T-cell (primary cell): ENCODE data around the gene ANKRD33B. TPM values are rescaled to one million over a fixed set of nuclear protein-coding genes. Genes with fewer than 3 reads are reported as not detected.

ENCODE experiments used
- ATAC-seq, 4 experiments: fragments of 200-7000 bp in 3 of 4; fragments of 150-1000 bp in 1 of 4; cut with Tn5 transposase; replicated peaks in 1 of 4; 1 replicate in 3 of 4; 2 replicates in 1 of 4; pipeline ENCODE4 v1.10.0; 2021; ENCODE audit warnings: moderate library complexity in 3 of 4, mild to moderate bottlenecking in 2 of 4, moderate number of reproducible peaks in 1 of 4
- CTCF ChIA-PET, 2 donors: fragments of 300-600 bp; sonication (Branson Sonifier 250); formaldehyde crosslinking; loops; one replicate each; lab custom pipeline; 2022; ENCODE audit warnings: antibody characterized with exemption in 2 of 2; lab: Charles Lee
- POLR2A ChIA-PET, 2 donors: fragments of 300-600 bp; sonication (Branson Sonifier 250); formaldehyde crosslinking; loops; one replicate each; lab custom pipeline; 2022; ENCODE audit warnings: antibody characterized with exemption in 2 of 2; lab: Charles Lee
- DNase-seq, 35 experiments: peaks; one replicate each; pipeline versions ENCODE4 v3.0.0 to v3.0.0-alpha.2; 2013 to 2023
- H3K27ac ChIP-seq: one replicate; pipeline ENCODE4 v1.5.1; 2013; ENCODE audit warnings: low read length
- H3K27me3 ChIP-seq, 2 experiments: replicated peaks in 1 of 2; 1 replicate in 1 of 2; 2 replicates in 1 of 2; pipeline versions ENCODE4 v1.6.1 to v1.7.0; 2013; ENCODE audit warnings: low read length in 1 of 2, mixed read lengths in 1 of 2; ENCODE audit not compliant: control insufficient read depth in 2 of 2, insufficient read depth in 2 of 2; ENCODE audit errors: extremely low read depth in 1 of 2
- H3K36me3 ChIP-seq, 2 donors: 1 replicate in 1 of 2; 2 replicates in 1 of 2; pipeline versions ENCODE4 v1.6.1 to v1.7.0; 2013; ENCODE audit warnings: low read length in 1 of 2; ENCODE audit not compliant: control insufficient read depth in 2 of 2, insufficient read depth in 1 of 2; ENCODE audit errors: extremely low read depth in 1 of 2
- H3K4me1 ChIP-seq, 2 experiments: 1 replicate in 1 of 2; 2 replicates in 1 of 2; pipeline versions ENCODE4 v1.6.1 to v1.7.0; 2013; ENCODE audit warnings: low read length in 2 of 2, mixed read lengths in 1 of 2; ENCODE audit not compliant: insufficient read depth in 2 of 2, control insufficient read depth in 1 of 2; ENCODE audit errors: extremely low read depth in 1 of 2
- H3K4me3 ChIP-seq, 2 donors: 1 replicate in 1 of 2; 2 replicates in 1 of 2; pipeline versions ENCODE4 v1.5.1 to v1.7.0; 2013; ENCODE audit warnings: mild to moderate bottlenecking in 2 of 2, low read length in 1 of 2, moderate library complexity in 1 of 2; ENCODE audit not compliant: control insufficient read depth in 1 of 2; ENCODE audit errors: extremely low read depth in 1 of 2
- H3K9me3 ChIP-seq: 2 replicates; pipeline ENCODE4 v1.7.0; 2013
- H3K27ac Mint-ChIP-seq, 2 donors: one replicate each; pipeline ENCODE4 v1.8.0; 2020 to 2021; ENCODE audit warnings: mild to moderate bottlenecking in 2 of 2, mixed read lengths in 2 of 2
- H3K27me3 Mint-ChIP-seq, 2 donors: one replicate each; pipeline ENCODE4 v1.8.0; 2021 to 2022; ENCODE audit warnings: mixed read lengths in 2 of 2
- H3K36me3 Mint-ChIP-seq: one replicate; pipeline ENCODE4 v1.8.0; 2021; ENCODE audit warnings: mixed read lengths
- H3K4me1 Mint-ChIP-seq, 3 donors: one replicate each; pipeline ENCODE4 v1.8.0; 2020 to 2022; ENCODE audit warnings: mixed read lengths in 3 of 3, mild to moderate bottlenecking in 1 of 3
- H3K4me3 Mint-ChIP-seq, 3 donors: one replicate each; pipeline ENCODE4 v1.8.0; 2020 to 2022; ENCODE audit warnings: mild to moderate bottlenecking in 3 of 3, mixed read lengths in 3 of 3, moderate library complexity in 3 of 3
- H3K9me3 Mint-ChIP-seq, 3 donors: one replicate each; pipeline ENCODE4 v1.8.0; 2020 to 2022; ENCODE audit warnings: mixed read lengths in 3 of 3
- WGBS: methylation state at CpG from one replicate; pipeline ENCODE4 v1.1.5; 2013; ENCODE audit warnings: missing lambda C conversion rate; ENCODE audit not compliant: insufficient coverage; 5-methylcytosine and 5-hydroxymethylcytosine counted together
- total RNA-seq, 35 experiments: library from RNA in 6 of 35; stranded (reverse) in 6 of 35; fragments of 120-200 nt in 1 of 35; gene quantifications; one replicate each; pipeline versions ENCODE4 v1.2.1 to v1.2.4 and lab custom pipeline; 2013 to 2026

ANKRD33B gene
- total RNA-seq, 5 donors from 2014 or later (not counting 1 experiment from before 2014, with no cell fraction given) = 1.0 to 4.1 (median 2.4) TPM

GRCh38 chr5:10649666-10650380 is 86.0 kb downstream of the ANKRD33B start:
- Histone ChIP-seq H3K27me3 (no peaks in the 10 kb centered on the region), H3K27ac (no peak overlapping the region), H3K9me3 (no peaks in the 10 kb centered on the region), H3K36me3 (no peaks in the 10 kb centered on the region), H3K4me1 (no peaks in the 10 kb centered on the region), H3K4me3 (no peak overlapping the region)
- POLR2A ChIA-PET = no interaction called here
- CTCF ChIA-PET = no interaction called here
- H3K4me3 Mint-ChIP-seq = no peak overlapping the region
- no peaks in the 10 kb centered on the region for H3K9me3 Mint-ChIP-seq
- no peaks in the 10 kb centered on the region for H3K27me3 Mint-ChIP-seq
- no peak overlapping the region for H3K27ac Mint-ChIP-seq
- peaks cover 4% of the 10 kb centered on the region for H3K36me3 Mint-ChIP-seq
- no peak for DNase-seq
- 96% methylated on average over 48 of the region's 68 CpGs for WGBS
- H3K4me1 Mint-ChIP-seq = peaks cover 0 to 2% (median 0%) of the 10 kb centered on the region in 3 donors
- no peak for ATAC-seq

- H3K9me3 Mint-ChIP-seq = no peaks in the 10 kb centered on the region
- 92% methylated on average over 12 of the region's 13 CpGs for WGBS
- no peak for ATAC-seq
Measured at GRCh38 chr5:10652151-10652550, 88.3 kb downstream of the ANKRD33B start.

GRCh38 chr5:10652606-10653005 is 88.7 kb downstream of the ANKRD33B start:
- Histone ChIP-seq H3K27ac (no peak overlapping the region), H3K36me3 (no peaks in the 10 kb centered on the region), H3K4me1 (no peaks in the 10 kb centered on the region), H3K9me3 (no peaks in the 10 kb centered on the region), H3K27me3 (no peaks in the 10 kb centered on the region), H3K4me3 (no peak overlapping the region)
- ATAC-seq = no peak
- ChIA-PET POLR2A (no interaction called here), CTCF (no interaction called here)
- no peak overlapping the region for H3K27ac Mint-ChIP-seq
- H3K4me1 Mint-ChIP-seq = no peaks in the 10 kb centered on the region
- no peak for DNase-seq
- no peaks in the 10 kb centered on the region for H3K27me3 Mint-ChIP-seq
- H3K36me3 Mint-ChIP-seq = peaks cover 4% of the 10 kb centered on the region
- WGBS = 92% methylated on average over 8 of the region's 8 CpGs
- no peak overlapping the region for H3K4me3 Mint-ChIP-seq
- no peaks in the 10 kb centered on the region for H3K9me3 Mint-ChIP-seq

More at GRCh38 chr5:10652151-10652550, 88.3 kb downstream of the ANKRD33B start:
- Histone ChIP-seq H3K27me3 (no peaks in the 10 kb centered on the region), H3K9me3 (no peaks in the 10 kb centered on the region), H3K4me3 (no peak overlapping the region), H3K4me1 (no peaks in the 10 kb centered on the region), H3K36me3 (no peaks in the 10 kb centered on the region), H3K27ac (no peak overlapping the region)
- POLR2A ChIA-PET = no interaction called here
- H3K4me1 Mint-ChIP-seq = no peaks in the 10 kb centered on the region
- CTCF ChIA-PET = no interaction called here
- H3K27me3 Mint-ChIP-seq = no peaks in the 10 kb centered on the region
- no peak overlapping the region for H3K4me3 Mint-ChIP-seq
- H3K36me3 Mint-ChIP-seq = peaks cover 4% of the 10 kb centered on the region
- H3K27ac Mint-ChIP-seq = no peak overlapping the region
- DNase-seq = no peak

- Histone ChIP-seq H3K9me3 (no peaks in the 10 kb centered on the region), H3K27ac (no peak overlapping the region), H3K4me3 (no peak overlapping the region), H3K36me3 (no peaks in the 10 kb centered on the region), H3K4me1 (no peaks in the 10 kb centered on the region), H3K27me3 (no peaks in the 10 kb centered on the region)
- H3K27ac Mint-ChIP-seq = no peak overlapping the region
- H3K4me3 Mint-ChIP-seq = no peak overlapping the region
- POLR2A ChIA-PET = no interaction called here
- CTCF ChIA-PET = no interaction called here
- ATAC-seq = no peak
- H3K27me3 Mint-ChIP-seq = no peaks in the 10 kb centered on the region
- no peaks in the 10 kb centered on the region for H3K4me1 Mint-ChIP-seq
- DNase-seq = no peak
- H3K36me3 Mint-ChIP-seq = peaks cover 4% of the 10 kb centered on the region
- peaks cover 0 to under 1% (median 0%) of the 10 kb centered on the region in 3 donors for H3K9me3 Mint-ChIP-seq
- 100% methylated on average over 1 of the region's 4 CpGs for WGBS
Measured at GRCh38 chr5:10653043-10653442, 89.2 kb downstream of the ANKRD33B start.

- peaks cover 4% of the 10 kb centered on the region for H3K36me3 Mint-ChIP-seq
- no peak overlapping the region for H3K4me3 Mint-ChIP-seq
- 80% methylated on average over 3 of the region's 12 CpGs for WGBS
Measured at GRCh38 chr5:10653751-10654400, 90.0 kb downstream of the ANKRD33B start.

GRCh38 chr5:10654566-10654965 is 90.7 kb downstream of the ANKRD33B start:
- no peak overlapping the region for H3K4me3 Mint-ChIP-seq
- H3K27me3 Mint-ChIP-seq = no peaks in the 10 kb centered on the region
- no peaks in the 10 kb centered on the region for H3K4me1 Mint-ChIP-seq
- peaks cover 4% of the 10 kb centered on the region for H3K36me3 Mint-ChIP-seq
- Histone ChIP-seq H3K4me1 (no peaks in the 10 kb centered on the region), H3K27ac (no peak overlapping the region), H3K36me3 (no peaks in the 10 kb centered on the region), H3K27me3 (no peaks in the 10 kb centered on the region), H3K9me3 (no peaks in the 10 kb centered on the region), H3K4me3 (no peak overlapping the region)
- ChIA-PET CTCF (no interaction called here), POLR2A (no interaction called here)
- no peak for DNase-seq
- 96% methylated on average over 5 of the region's 13 CpGs for WGBS
- H3K27ac Mint-ChIP-seq = no peak overlapping the region
- H3K9me3 Mint-ChIP-seq = peaks cover 0 to 5% (median 4%) of the 10 kb centered on the region in 3 donors
- no peak for ATAC-seq

More at GRCh38 chr5:10653751-10654400, 90.0 kb downstream of the ANKRD33B start:
- Histone ChIP-seq H3K4me3 (no peak overlapping the region), H3K4me1 (no peaks in the 10 kb centered on the region), H3K36me3 (no peaks in the 10 kb centered on the region), H3K9me3 (no peaks in the 10 kb centered on the region), H3K27me3 (no peaks in the 10 kb centered on the region), H3K27ac (no peak overlapping the region)
- Mint-ChIP-seq H3K9me3 (peaks cover 0 to 5% (median 4%) of the 10 kb centered on the region in 3 donors), H3K4me1 (no peaks in the 10 kb centered on the region), H3K27ac (no peak overlapping the region), H3K27me3 (no peaks in the 10 kb centered on the region)
- ATAC-seq (no peak), DNase-seq (no peak)
- ChIA-PET CTCF (no interaction called here), POLR2A (no interaction called here)
